Left lung (tissue), 10 donors: Measurements from ENCODE around the gene ATOX1. TPM values are rescaled to one million over a fixed set of nuclear protein-coding genes. Genes with fewer than 3 reads are reported as not detected.

Experiments
- ATAC-seq: fragments of 200-7000 bp; cut with Tn5 transposase; one replicate; pipeline ENCODE4 v1.9.1; 2020; ENCODE audit warnings: moderate library complexity
- DNase-seq, 4 donors: peaks; one replicate each; pipeline ENCODE4 v3.0.0-alpha.2; 2013 to 2020
- H3K27ac ChIP-seq, 2 donors: fragments of 200-600 bp; sonication (generic) in 1 of 2; one replicate each; pipeline versions ENCODE4 v1.5.0 to v1.8.0; 2020 to 2021
- H3K27me3 ChIP-seq, 2 donors: fragments of 200-600 bp; sonication (generic) in 1 of 2; one replicate each; pipeline versions ENCODE4 v1.5.0 to v1.8.0; 2020 to 2021
- H3K36me3 ChIP-seq, 2 donors: fragments of 200-600 bp; sonication (generic) in 1 of 2; one replicate each; pipeline versions ENCODE4 v1.5.0 to v1.8.0; 2020 to 2021
- H3K4me1 ChIP-seq, 2 donors: fragments of 200-600 bp; one replicate each; pipeline ENCODE4 v1.8.0; 2021
- H3K4me3 ChIP-seq, 2 donors: fragments of 200-600 bp; sonication (generic) in 1 of 2; one replicate each; pipeline versions ENCODE4 v1.5.0 to v1.8.0; 2020 to 2021; ENCODE audit warnings: mild to moderate bottlenecking in 1 of 2
- H3K9me3 ChIP-seq, 2 donors: fragments of 200-600 bp; sonication (generic) in 1 of 2; one replicate each; pipeline versions ENCODE4 v1.5.0 to v1.8.0; 2020 to 2021
- CTCF ChIP-seq, 2 donors: fragments of 200-600 bp; sonication (generic) in 1 of 2; IDR thresholded peaks; one replicate each; pipeline versions ENCODE4 v1.5.0 to v1.8.0; 2021; ENCODE audit warnings: antibody characterized with exemption in 2 of 2
- intact Hi-C, 2 donors: fragments of 100-400 bp; cut with DNase I; formaldehyde crosslinking; loops; one replicate each; pipeline versions ENCODE4 v1.11.2 to v1.14.2; 2022
- polyA plus RNA-seq, 6 donors: library from polyadenylated mRNA; unstranded; fragments of 120-200 nt; gene quantifications; one replicate each; pipeline ENCODE4 v1.2.1, GENCODE V29; 2013; ENCODE audit not compliant: insufficient read length in 6 of 6
- total RNA-seq, 2 donors: library from RNA; stranded (reverse); fragmentation: NEBNext Ultra II Directional; extraction: Animal tissue kit (Norgen Biotek cat#: 25700); gene quantifications; one replicate each; pipeline ENCODE4 v1.2.1, GENCODE V29; 2021
- donor health status: DM: no; HTN: yes; CAD: no.
- donor health status: DM: no; HTN: no; CAD: no.

Gene ATOX1
- total and polyA plus RNA-seq, 8 donors: 58.4 to 89.7 (median 73.2) TPM

DNA sequence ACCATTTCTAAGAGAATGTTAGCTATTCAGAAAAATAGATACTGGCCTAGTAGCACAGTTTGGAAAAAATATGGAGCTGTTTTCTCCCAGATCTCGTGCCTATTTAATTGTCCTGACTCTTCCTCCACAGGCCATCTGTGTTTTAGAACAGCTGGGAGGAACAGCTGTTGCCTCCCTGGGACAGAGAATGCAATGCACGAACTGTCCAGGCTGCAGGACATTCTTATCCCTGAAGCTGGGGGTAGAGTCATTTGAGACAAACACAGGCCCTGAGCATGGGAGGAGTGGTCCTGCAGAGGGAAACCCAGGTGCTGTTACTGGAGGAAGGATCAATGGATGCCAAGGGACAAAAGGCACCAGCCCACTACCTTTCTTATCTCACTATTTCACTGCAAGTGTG, 50.9 kb downstream of the ATOX1 start:
- Histone ChIP-seq H3K9me3 (no peaks in the 10 kb centered on the region), H3K4me3 (no peak overlapping the region), H3K36me3 (no peaks in the 10 kb centered on the region), H3K4me1 (peaks cover 0 to 3% of the 10 kb centered on the region in 2 donors), H3K27ac (no peak overlapping the region), H3K27me3 (no peaks in the 10 kb centered on the region)
- DNase-seq (peak in 1 of 4 donors; percentile 57), ATAC-seq (no peak)
- intact Hi-C loops: no loop called here
- TF ChIP-seq CTCF (IDR thresholded peaks at IDR 0.05): no peak

- TF ChIP-seq CTCF (IDR thresholded peaks at IDR 0.05): no peak
- peak; percentile 17 for ATAC-seq
- no peak overlapping the region for H3K27ac ChIP-seq
Measured at GRCh38 chr5:151706906-151707305, 51.5 kb downstream of the ATOX1 start.

GRCh38 chr5:151703780-151704179, 54.7 kb downstream of the ATOX1 start:
- Histone ChIP-seq H3K9me3 (no peaks in the 10 kb centered on the region), H3K27me3 (no peaks in the 10 kb centered on the region), H3K4me1 (peaks cover 3 to 5% of the 10 kb centered on the region in 2 donors), H3K27ac (no peak overlapping the region), H3K36me3 (no peaks in the 10 kb centered on the region), H3K4me3 (no peak overlapping the region)
- no peak for TF ChIP-seq CTCF (IDR thresholded peaks at IDR 0.05)
- intact Hi-C loops: no loop called here
- no peak for DNase-seq
- no peak for ATAC-seq

More at GRCh38 chr5:151706906-151707305, 51.5 kb downstream of the ATOX1 start:
- no peaks in the 10 kb centered on the region for H3K27me3 ChIP-seq
- H3K36me3 ChIP-seq: no peaks in the 10 kb centered on the region
- no peak for DNase-seq
- no peaks in the 10 kb centered on the region for H3K9me3 ChIP-seq
- H3K4me1 ChIP-seq: peaks cover 0 to 3% of the 10 kb centered on the region in 2 donors
- H3K4me3 ChIP-seq: no peak overlapping the region
- intact Hi-C loops: no loop called here

DNA sequence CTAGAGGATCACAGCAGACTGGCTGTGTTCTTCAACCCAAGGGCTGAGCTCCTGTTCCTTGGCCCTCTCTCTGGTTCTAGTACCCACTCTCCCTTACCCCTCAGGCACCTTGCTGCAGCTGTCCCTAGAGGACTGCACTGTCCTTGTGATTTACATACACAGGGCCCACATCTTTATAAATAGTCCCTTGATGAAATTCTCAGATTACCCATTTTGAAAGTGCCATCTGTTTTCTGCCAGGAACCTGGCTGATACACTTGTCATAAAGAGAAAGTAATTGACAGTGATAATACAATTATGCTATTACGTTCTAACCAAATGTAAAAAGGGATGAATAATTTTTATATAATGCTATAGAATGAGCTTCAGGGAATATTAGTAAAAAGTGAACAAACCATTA, 55.2 kb downstream of the ATOX1 start:
- no peak for DNase-seq
- no peak for ATAC-seq
- Histone ChIP-seq H3K27me3 (no peaks in the 10 kb centered on the region), H3K4me3 (no peak overlapping the region), H3K4me1 (peaks cover 3 to 5% of the 10 kb centered on the region in 2 donors), H3K27ac (no peak overlapping the region), H3K36me3 (no peaks in the 10 kb centered on the region), H3K9me3 (no peaks in the 10 kb centered on the region)
- intact Hi-C loops: no loop called here
- TF ChIP-seq CTCF (IDR thresholded peaks at IDR 0.05): no peak

GRCh38 chr5:151700820-151701219, 57.6 kb downstream of the ATOX1 start:
- intact Hi-C loops: no loop called here
- no peaks in the 10 kb centered on the region for H3K9me3 ChIP-seq
- ATAC-seq (no peak), DNase-seq (no peak)
- no peak for TF ChIP-seq CTCF (IDR thresholded peaks at IDR 0.05)
- H3K4me3 ChIP-seq: no peak overlapping the region
- no peaks in the 10 kb centered on the region for H3K27me3 ChIP-seq
- H3K27ac ChIP-seq: peak overlapping the region in 1 of 2 donors; percentile 20
- H3K36me3 ChIP-seq: no peaks in the 10 kb centered on the region
- peaks cover 0 to 5% of the 10 kb centered on the region in 2 donors for H3K4me1 ChIP-seq
